ENCODE results near the gene CRY1.

Gene CRY1

GRCh38 chr12:106955377-106956047 is 137.8 kb downstream of the CRY1 start, which contains the start of gene TMEM263:
Gene TMEM263 (plus strand): TSS chr12:106955907. CDS start chr12:106967117, 11,210 bp downstream.
- Histone ChIP-seq H3K9me3 (no peaks in the 10 kb centered on the region), H3K4me3 (ENCODE audit: low read depth, low read length) (peak within 1 kb of the TSS; percentile 93), H3K36me3 (no peaks in the 10 kb centered on the region), H3K27me3 (no peaks in the 10 kb centered on the region), H3K4me1 (no peaks in the 10 kb centered on the region)
- no peak for TF ChIP-seq CTCF (IDR thresholded peaks at IDR 0.05; ENCODE audit: low read depth, low read length)
- peak; percentile 98 for DNase-seq

- Histone ChIP-seq H3K27me3 (no peaks in the 10 kb centered on the region), H3K9me3 (no peaks in the 10 kb centered on the region), H3K4me3 (ENCODE audit: low read depth, low read length) (peak overlapping the region; percentile 68), H3K4me1 (no peaks in the 10 kb centered on the region), H3K36me3 (no peaks in the 10 kb centered on the region)
- peak; percentile 36 for DNase-seq
- no peak for TF ChIP-seq CTCF (IDR thresholded peaks at IDR 0.05; ENCODE audit: low read depth, low read length)
Measured at GRCh38 chr12:106954462-106955376, 138.6 kb downstream of the CRY1 start.

- Histone ChIP-seq H3K36me3 (no peaks in the 10 kb centered on the region), H3K9me3 (no peaks in the 10 kb centered on the region), H3K4me1 (no peaks in the 10 kb centered on the region), H3K4me3 (ENCODE audit: low read depth, low read length) (no peak overlapping the region), H3K27me3 (no peaks in the 10 kb centered on the region)
- no peak for DNase-seq
- TF ChIP-seq CTCF (IDR thresholded peaks at IDR 0.05; ENCODE audit: low read depth, low read length) = no peak
Measured at GRCh38 chr12:106953352-106954250, 139.7 kb downstream of the CRY1 start.

GRCh38 chr12:106950591-106950990 is 142.8 kb downstream of the CRY1 start:
- H3K36me3 ChIP-seq = no peaks in the 10 kb centered on the region
- no peaks in the 10 kb centered on the region for H3K27me3 ChIP-seq
- TF ChIP-seq CTCF (IDR thresholded peaks at IDR 0.05; ENCODE audit: low read depth, low read length) = no peak
- H3K9me3 ChIP-seq = peaks cover 3% of the 10 kb centered on the region; the same call in 1 of the 2 replicates
- H3K4me1 ChIP-seq = no peaks in the 10 kb centered on the region
- H3K4me3 ChIP-seq (ENCODE audit: low read depth, low read length) = no peak overlapping the region
- DNase-seq = no peak

GRCh38 chr12:106947461-106947860 is 145.9 kb downstream of the CRY1 start:
- no peak overlapping the region for H3K4me3 ChIP-seq (ENCODE audit: low read depth, low read length)
- H3K27me3 ChIP-seq = no peaks in the 10 kb centered on the region
- no peaks in the 10 kb centered on the region for H3K36me3 ChIP-seq
- DNase-seq = no peak
- TF ChIP-seq CTCF (IDR thresholded peaks at IDR 0.05; ENCODE audit: low read depth, low read length) = no peak
- peaks cover 3% of the 10 kb centered on the region; the same call in 1 of the 2 replicates for H3K9me3 ChIP-seq
- H3K4me1 ChIP-seq = no peaks in the 10 kb centered on the region

All from BE2C (cell line).